ENCODE data around the gene SUCO.

The SUCO gene

DNA sequence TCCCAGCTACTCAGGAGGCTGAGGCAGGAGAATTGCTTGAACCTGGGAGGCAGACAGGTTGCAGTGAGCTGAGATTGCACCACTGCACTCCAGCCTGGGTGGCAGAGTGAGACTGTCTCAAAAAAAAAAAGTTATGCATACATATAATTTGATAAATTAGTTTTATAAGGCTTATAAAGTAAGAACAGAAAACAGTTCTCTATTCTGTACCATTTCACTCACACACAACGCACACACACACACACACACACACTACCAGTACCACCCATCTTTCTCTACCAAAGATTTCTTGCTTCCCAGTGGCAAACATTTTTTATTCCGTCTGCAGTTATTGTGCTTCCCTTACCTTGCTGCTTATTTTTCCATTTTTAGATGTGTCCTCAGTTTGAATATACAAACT is 79.5 kb downstream of the SUCO start:
- Histone ChIP-seq H2AFZ (ENCODE audit: low read length) (no peak overlapping the region), H3K9me2 (replicated peaks; ENCODE audit: low read depth, low read length) (no peaks in the 10 kb centered on the region), H3K36me3 (ENCODE audit: insufficient read depth, low read length) (peaks cover 42% of the 10 kb centered on the region), H3K9ac (ENCODE audit: low read depth, low read length, poor library complexity, severe bottlenecking) (no peak overlapping the region), H3K79me2 (ENCODE audit: insufficient read depth, low read length) (no peaks in the 10 kb centered on the region), H3K4me3 (ENCODE audit: low read length, poor library complexity, severe bottlenecking) (no peak overlapping the region), H3F3A (ENCODE audit: low read depth) (no peaks in the 10 kb centered on the region), H3K4me1 (ENCODE audit: insufficient read depth, low read length, poor library complexity, severe bottlenecking) (no peaks in the 10 kb centered on the region), H3K27me3 (ENCODE audit: insufficient read depth, low read length, poor library complexity, severe bottlenecking) (no peaks in the 10 kb centered on the region), H4K20me1 (ENCODE audit: insufficient read depth, low read length, poor library complexity, severe bottlenecking) (no peaks in the 10 kb centered on the region), H3K4me2 (ENCODE audit: low read depth, low read length, poor library complexity, severe bottlenecking) (no peak overlapping the region), H3K9me3 (ENCODE audit: insufficient read depth, low read depth, low read length) (no peaks in the 10 kb centered on the region)
- TF ChIP-seq EZH2phosphoT487 (IDR thresholded peaks at IDR 0.05; ENCODE audit: borderline replicate concordance), result no peak
- TF ChIP-seq, protein P1, sequence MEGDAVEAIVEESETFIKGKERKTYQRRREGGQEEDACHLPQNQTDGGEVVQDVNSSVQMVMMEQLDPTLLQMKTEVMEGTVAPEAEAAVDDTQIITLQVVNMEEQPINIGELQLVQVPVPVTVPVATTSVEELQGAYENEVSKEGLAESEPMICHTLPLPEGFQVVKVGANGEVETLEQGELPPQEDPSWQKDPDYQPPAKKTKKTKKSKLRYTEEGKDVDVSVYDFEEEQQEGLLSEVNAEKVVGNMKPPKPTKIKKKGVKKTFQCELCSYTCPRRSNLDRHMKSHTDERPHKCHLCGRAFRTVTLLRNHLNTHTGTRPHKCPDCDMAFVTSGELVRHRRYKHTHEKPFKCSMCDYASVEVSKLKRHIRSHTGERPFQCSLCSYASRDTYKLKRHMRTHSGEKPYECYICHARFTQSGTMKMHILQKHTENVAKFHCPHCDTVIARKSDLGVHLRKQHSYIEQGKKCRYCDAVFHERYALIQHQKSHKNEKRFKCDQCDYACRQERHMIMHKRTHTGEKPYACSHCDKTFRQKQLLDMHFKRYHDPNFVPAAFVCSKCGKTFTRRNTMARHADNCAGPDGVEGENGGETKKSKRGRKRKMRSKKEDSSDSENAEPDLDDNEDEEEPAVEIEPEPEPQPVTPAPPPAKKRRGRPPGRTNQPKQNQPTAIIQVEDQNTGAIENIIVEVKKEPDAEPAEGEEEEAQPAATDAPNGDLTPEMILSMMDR (conservative IDR thresholded peaks at IDR 0.05; ENCODE audit: low read length), result no peak

DNA sequence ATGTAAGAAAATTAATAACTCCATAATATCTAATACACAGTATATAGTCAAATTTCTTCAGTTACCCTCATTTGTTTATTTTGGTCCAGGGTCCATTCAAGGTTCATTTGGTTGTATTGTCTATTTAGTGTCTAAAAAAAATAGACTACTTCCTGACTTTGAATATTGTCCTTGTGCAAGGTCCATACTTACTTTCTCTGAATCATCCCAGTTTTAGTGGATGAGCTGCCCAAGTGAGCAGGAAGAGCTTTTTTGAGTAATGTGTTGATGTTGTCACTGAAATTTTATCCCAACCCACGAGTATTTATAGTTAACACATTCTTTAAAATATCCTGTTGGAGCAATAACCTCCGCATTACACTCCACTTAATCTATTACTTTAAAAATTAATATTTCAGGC is 80.3 kb downstream of the SUCO start:
- no peaks in the 10 kb centered on the region for H4K20me1 ChIP-seq (ENCODE audit: insufficient read depth, low read length, poor library complexity, severe bottlenecking)
- H3K4me2 ChIP-seq (ENCODE audit: low read depth, low read length, poor library complexity, severe bottlenecking), result no peak overlapping the region
- no peak overlapping the region for H2AFZ ChIP-seq (ENCODE audit: low read length)
- no peaks in the 10 kb centered on the region for H3K4me1 ChIP-seq (ENCODE audit: insufficient read depth, low read length, poor library complexity, severe bottlenecking)
- no peak for TF ChIP-seq EZH2phosphoT487 (IDR thresholded peaks at IDR 0.05; ENCODE audit: borderline replicate concordance)
- TF ChIP-seq, protein P1 (conservative IDR thresholded peaks at IDR 0.05; ENCODE audit: low read length), result no peak
- no peak overlapping the region for H3K9ac ChIP-seq (ENCODE audit: low read depth, low read length, poor library complexity, severe bottlenecking)
- peaks cover 38% of the 10 kb centered on the region for H3K36me3 ChIP-seq (ENCODE audit: insufficient read depth, low read length)
- no peaks in the 10 kb centered on the region for H3K79me2 ChIP-seq (ENCODE audit: insufficient read depth, low read length)
- no peaks in the 10 kb centered on the region for H3F3A ChIP-seq (ENCODE audit: low read depth)
- H3K9me3 ChIP-seq (ENCODE audit: insufficient read depth, low read depth, low read length), result no peaks in the 10 kb centered on the region
- H3K27me3 ChIP-seq (ENCODE audit: insufficient read depth, low read length, poor library complexity, severe bottlenecking), result no peaks in the 10 kb centered on the region
- H3K9me2 ChIP-seq (replicated peaks; ENCODE audit: low read depth, low read length), result no peaks in the 10 kb centered on the region
- H3K4me3 ChIP-seq (ENCODE audit: low read length, poor library complexity, severe bottlenecking), result no peak overlapping the region

DNA sequence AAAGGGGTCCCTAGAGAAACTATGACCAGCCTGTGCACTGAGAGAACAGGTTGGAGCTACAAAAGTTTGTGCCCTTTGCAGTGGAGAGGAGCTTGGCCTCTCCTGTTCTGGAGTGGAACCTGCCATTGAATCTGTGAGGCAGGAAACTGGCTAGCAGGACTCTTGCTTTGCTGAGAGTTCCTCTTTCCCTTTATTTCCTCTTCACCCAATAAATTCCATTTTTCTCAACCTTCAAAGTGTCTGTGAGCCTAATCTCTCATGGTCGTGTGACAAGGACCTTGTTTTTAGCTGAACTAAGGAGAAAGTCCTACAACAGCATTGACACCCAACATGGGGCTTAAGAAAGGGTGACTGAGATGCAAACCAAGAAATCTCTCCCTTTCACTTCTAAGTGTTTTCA is 83.2 kb downstream of the SUCO start:
- H4K20me1 ChIP-seq (ENCODE audit: insufficient read depth, low read length, poor library complexity, severe bottlenecking), result no peaks in the 10 kb centered on the region
- no peak overlapping the region for H3K4me3 ChIP-seq (ENCODE audit: low read length, poor library complexity, severe bottlenecking)
- no peak overlapping the region for H3K4me2 ChIP-seq (ENCODE audit: low read depth, low read length, poor library complexity, severe bottlenecking)

More for the DNA sequence above, 83.2 kb downstream of the SUCO start:
- no peaks in the 10 kb centered on the region for H3K27me3 ChIP-seq (ENCODE audit: insufficient read depth, low read length, poor library complexity, severe bottlenecking)
- H3K9me2 ChIP-seq (replicated peaks; ENCODE audit: low read depth, low read length), result no peaks in the 10 kb centered on the region
- H3K9me3 ChIP-seq (ENCODE audit: insufficient read depth, low read depth, low read length), result peaks cover 12% of the 10 kb centered on the region; the same call in 1 of the 2 replicates
- TF ChIP-seq EZH2phosphoT487 (IDR thresholded peaks at IDR 0.05; ENCODE audit: borderline replicate concordance), result no peak
- TF ChIP-seq, protein P1 (conservative IDR thresholded peaks at IDR 0.05; ENCODE audit: low read length), result no peak
- no peak overlapping the region for H3K9ac ChIP-seq (ENCODE audit: low read depth, low read length, poor library complexity, severe bottlenecking)
- peaks cover 9% of the 10 kb centered on the region; the same call in 1 of the 2 replicates for H3K36me3 ChIP-seq (ENCODE audit: insufficient read depth, low read length)
- no peak overlapping the region for H2AFZ ChIP-seq (ENCODE audit: low read length)
- H3K79me2 ChIP-seq (ENCODE audit: insufficient read depth, low read length), result no peaks in the 10 kb centered on the region
- no peaks in the 10 kb centered on the region for H3K4me1 ChIP-seq (ENCODE audit: insufficient read depth, low read length, poor library complexity, severe bottlenecking)
- no peaks in the 10 kb centered on the region for H3F3A ChIP-seq (ENCODE audit: low read depth)
